AG04450 (cell line): ENCODE measurements around the gene PACSIN2. TPM values are rescaled to one million over a fixed set of nuclear protein-coding genes. Genes with fewer than 3 reads are reported as not detected.

Experiments used
- CTCF ChIA-PET: fragments of 300-600, 350-600 bp; formaldehyde crosslinking; extraction: SDS; loops from one replicate; lab custom pipeline; 2022; ENCODE audit warnings: antibody characterized with exemption, inconsistent platforms; lab: Charles Lee
- POLR2A ChIA-PET: fragments of 350-600 bp; formaldehyde crosslinking; extraction: SDS; loops from one replicate; lab custom pipeline; 2021; ENCODE audit warnings: antibody characterized with exemption, inconsistent platforms; lab: Yijun Ruan, JAX
- DNase-seq: peaks from one replicate; pipeline ENCODE4 v3.0.0-alpha.2; 2011; ENCODE audit warnings: low read depth, low spot score
- H3K27ac ChIP-seq: one replicate; pipeline ENCODE4 v1.5.1; 2012; ENCODE audit warnings: low read depth, low read length, control low read depth
- H3K27me3 ChIP-seq: one replicate; pipeline ENCODE4 v1.6.0; 2012; ENCODE audit warnings: low read length; ENCODE audit not compliant: control insufficient read depth, insufficient read depth
- H3K4me3 ChIP-seq: 2 replicates; pipeline ENCODE4 v1.5.1; 2011; ENCODE audit warnings: mild to moderate bottlenecking, low read depth, low read length, control low read depth
- H3K9me3 ChIP-seq: 2 replicates; pipeline ENCODE4 v1.5.1; 2012; ENCODE audit warnings: low read length; ENCODE audit not compliant: control insufficient read depth, insufficient read depth
- CTCF ChIP-seq: IDR thresholded peaks from 2 replicates; pipeline ENCODE4 v1.5.1; 2011; ENCODE audit warnings: low read depth, low read length, control low read depth, inconsistent platforms
- polyA plus RNA-seq: library from polyadenylated mRNA; depleted of rRNA; stranded (reverse); fragments of >200 nt; gene quantifications from 2 replicates; pipeline ENCODE4 v1.2.3, GENCODE V29; 2011

Gene PACSIN2
- polyA plus RNA-seq, 1 experiment = 59.6 TPM

- peak overlapping the region; percentile 21 for H3K27ac ChIP-seq
These were observed 66.7 kb downstream of the PACSIN2 start for GRCh38 chr22:42948294-42948693.

GRCh38 chr22:42947211-42947990, 67.5 kb downstream of the PACSIN2 start:
- DNase-seq = no peak

More at GRCh38 chr22:42948294-42948693, 66.7 kb downstream of the PACSIN2 start:
- no peaks in the 10 kb centered on the region; the same call in 1 of the 2 replicates for H3K9me3 ChIP-seq
- DNase-seq = no peak
- no peak overlapping the region for H3K4me3 ChIP-seq
- H3K27me3 ChIP-seq = no peaks in the 10 kb centered on the region
- POLR2A ChIA-PET = no interaction called here
- CTCF ChIA-PET = no interaction called here
- no peak for TF ChIP-seq CTCF

GRCh38 chr22:42946546-42947198, 68.3 kb downstream of the PACSIN2 start:
- no peak overlapping the region for H3K27ac ChIP-seq
- H3K27me3 ChIP-seq = no peaks in the 10 kb centered on the region
- H3K4me3 ChIP-seq = no peak overlapping the region
- TF ChIP-seq CTCF = no peak
- H3K9me3 ChIP-seq = no peaks in the 10 kb centered on the region; the same call in 1 of the 2 replicates
- ChIA-PET CTCF (no interaction called here), POLR2A (no interaction called here)
- no peak for DNase-seq

More at GRCh38 chr22:42947211-42947990, 67.5 kb downstream of the PACSIN2 start:
- CTCF ChIA-PET = no interaction called here
- no peak for TF ChIP-seq CTCF
- no peaks in the 10 kb centered on the region for H3K27me3 ChIP-seq
- H3K27ac ChIP-seq = peak overlapping the region; percentile 11
- no peak overlapping the region for H3K4me3 ChIP-seq
- no peaks in the 10 kb centered on the region; the same call in 1 of the 2 replicates for H3K9me3 ChIP-seq
- POLR2A ChIA-PET = no interaction called here

- H3K4me3 ChIP-seq = no peak overlapping the region
- no peak overlapping the region for H3K27ac ChIP-seq
- no peaks in the 10 kb centered on the region for H3K9me3 ChIP-seq
- TF ChIP-seq CTCF = no peak
- no peak for DNase-seq
- ChIA-PET POLR2A (no interaction called here), CTCF (no interaction called here)
- no peaks in the 10 kb centered on the region for H3K27me3 ChIP-seq
These were observed 69.2 kb downstream of the PACSIN2 start for GRCh38 chr22:42945736-42946135.

- CTCF ChIA-PET = no interaction called here
- POLR2A ChIA-PET = interaction anchor here (0.6 kb wide), 1 partner anchor 16 kb away, joined by 5 read pairs; no protein-coding TSS in a partner anchor
These were observed 69.9 kb downstream of the PACSIN2 start for GRCh38 chr22:42945027-42945426.

More at GRCh38 chr22:42945027-42945426, 69.9 kb downstream of the PACSIN2 start:
- no peaks in the 10 kb centered on the region for H3K27me3 ChIP-seq
- no peak overlapping the region for H3K4me3 ChIP-seq
- no peaks in the 10 kb centered on the region for H3K9me3 ChIP-seq
- TF ChIP-seq CTCF = no peak
- no peak for DNase-seq
- no peak overlapping the region for H3K27ac ChIP-seq
